Activated CD4-positive, CD25-positive, alpha-beta regulatory T cell (primary cell): Measurements from ENCODE around the gene SEM1.
"Not testable (repeated sequence)": the region's sequence is repeated elsewhere in the genome, so short reads cannot be mapped to it uniquely, and the experiment has no call there.

Experiments
- DNase-seq, 4 experiments: peaks; one replicate each; lab custom pipeline; 2025; lab: John Stamatoyannopoulos, UW

SEM1 gene

GRCh38 chr7:96663457-96663856, 46.2 kb downstream of the SEM1 start:
- no peak for DNase-seq

DNA sequence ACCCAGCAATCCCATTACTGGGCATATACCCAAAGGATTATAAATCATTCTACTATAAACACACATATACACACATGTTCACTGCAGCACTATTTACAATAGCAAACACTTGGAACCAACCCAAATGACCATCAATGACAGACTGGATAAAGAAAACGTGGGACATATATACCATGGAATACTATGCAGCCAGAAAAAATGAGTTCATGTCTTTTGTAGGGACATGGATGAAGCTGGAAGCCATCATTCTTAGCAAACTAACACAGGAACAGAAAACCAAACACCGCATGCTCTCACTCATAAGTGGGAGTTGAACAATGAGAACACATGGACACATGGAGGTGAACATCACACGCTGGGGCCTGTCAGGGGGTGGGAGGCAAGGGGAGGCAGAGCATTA, 47.5 kb downstream of the SEM1 start:
- DNase-seq: not testable (repeated sequence)

DNA sequence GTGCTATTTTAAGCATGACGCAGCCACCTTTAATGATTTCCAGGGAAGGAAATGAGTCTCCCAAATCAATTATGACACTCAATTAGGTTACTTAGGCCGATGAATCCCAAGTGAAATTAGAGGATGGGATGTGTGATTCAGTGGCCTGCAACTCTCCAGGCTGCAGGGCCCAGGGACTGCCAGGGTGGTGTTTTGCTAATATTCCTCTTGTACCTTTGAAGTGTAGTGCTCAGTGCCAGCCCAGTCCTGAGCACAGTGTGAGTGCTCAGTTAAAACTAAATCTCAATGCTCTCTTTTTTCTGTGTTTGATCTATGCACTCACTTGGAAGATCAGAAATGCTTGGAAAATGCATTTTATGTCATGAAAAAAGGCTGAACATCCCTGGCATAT, 51.6 kb downstream of the SEM1 start:
- DNase-seq: no peak

DNA sequence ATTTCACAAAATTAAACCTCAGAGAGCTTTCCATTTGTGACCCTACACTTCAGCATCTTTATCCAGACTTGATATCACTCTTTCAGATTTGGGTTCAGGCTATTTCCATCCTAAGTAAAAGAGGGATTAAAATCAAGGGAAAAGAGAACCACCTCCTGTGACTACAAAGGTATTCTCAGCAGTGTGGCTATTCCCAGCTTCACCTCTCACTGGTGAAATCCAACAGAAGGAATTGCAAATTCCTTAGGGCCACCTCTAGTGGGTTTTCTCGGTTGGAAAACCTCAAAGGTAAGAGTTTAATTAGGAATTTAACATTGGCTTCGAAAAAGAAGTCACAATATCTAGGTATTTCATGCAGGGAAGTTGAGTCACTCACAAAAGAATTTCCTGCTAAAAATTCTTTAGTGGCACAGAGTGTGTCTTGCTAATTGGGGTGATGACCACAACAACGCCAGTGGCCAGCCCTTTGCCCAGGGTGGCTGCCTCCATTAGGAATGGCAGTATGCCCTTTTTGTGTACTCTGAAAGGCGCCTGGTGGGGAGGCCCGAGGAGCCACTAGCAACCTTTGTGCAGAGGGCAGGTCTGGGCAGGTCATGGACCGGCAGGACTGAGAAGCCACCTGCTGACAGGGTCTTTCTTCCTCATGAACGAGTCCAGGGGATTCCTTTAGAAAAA, 52.2 kb downstream of the SEM1 start:
- no peak for DNase-seq

GRCh38 chr7:96655956-96656355, 53.7 kb downstream of the SEM1 start:
- no peak for DNase-seq

DNA sequence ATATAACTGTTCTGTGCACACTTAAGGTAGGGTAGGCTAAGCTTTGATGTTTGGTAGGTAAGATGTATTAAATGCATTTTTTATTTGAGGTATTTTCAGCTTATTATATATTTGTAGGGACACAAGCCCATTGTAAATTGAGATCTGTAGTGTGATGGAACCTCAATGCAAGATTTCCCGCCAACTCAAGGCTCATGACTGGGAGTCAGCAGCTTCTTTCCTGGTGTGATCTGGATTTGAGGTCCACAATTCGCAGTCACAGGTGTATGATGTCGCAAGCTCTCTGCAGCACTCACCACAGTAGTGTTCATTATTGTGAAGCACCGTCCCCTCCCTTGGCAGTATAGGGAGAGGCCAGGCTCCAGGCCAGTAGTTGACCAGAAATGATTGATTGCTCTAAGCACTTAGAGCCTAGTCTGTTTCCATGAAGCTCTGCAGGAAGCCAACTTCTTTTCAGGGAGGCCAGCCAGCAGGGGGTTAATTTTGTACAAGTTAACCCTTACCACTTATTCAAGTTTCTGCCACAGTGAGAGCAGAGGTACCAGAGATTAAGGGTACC, 54.9 kb downstream of the SEM1 start:
- no peak for DNase-seq

GRCh38 chr7:96649981-96650380, 59.7 kb downstream of the SEM1 start:
- no peak for DNase-seq

- DNase-seq: no peak
Measured at GRCh38 chr7:96648784-96649183, 60.9 kb downstream of the SEM1 start.

DNA sequence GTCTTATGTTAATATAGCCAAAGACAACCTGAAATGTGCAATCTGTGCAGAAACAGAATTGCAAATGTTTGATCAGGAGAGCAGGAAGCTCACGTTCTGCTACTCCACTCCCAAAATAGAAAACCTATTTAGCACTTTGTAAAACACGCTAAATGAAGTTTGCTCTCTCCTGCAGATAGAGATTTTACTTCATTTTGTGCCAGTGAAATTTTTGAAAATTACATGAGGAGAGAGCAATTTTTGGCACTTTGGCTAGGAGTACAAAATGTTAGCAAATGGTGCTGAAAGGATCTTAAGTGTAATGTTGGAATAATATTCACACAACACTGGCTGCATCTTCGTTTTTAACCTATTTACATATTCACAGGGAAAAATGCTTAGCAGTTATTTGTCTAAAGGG, 61.9 kb downstream of the SEM1 start:
- DNase-seq: no peak

GRCh38 chr7:96645084-96645483, 64.6 kb downstream of the SEM1 start:
- DNase-seq: no peak

GRCh38 chr7:96643436-96643835, 66.2 kb downstream of the SEM1 start:
- DNase-seq: not testable (repeated sequence)

- no peak for DNase-seq
Measured at GRCh38 chr7:96640054-96640453, 69.6 kb downstream of the SEM1 start.
